HTERT RPE-1 (cell line): Measurements from ENCODE around the gene COL18A1.

Experiments used
- in situ Hi-C: fragments of 300-500 bp; cut with MboI; formaldehyde crosslinking; loops from 4 replicates; pipeline ENCODE4 v1.14.3; 2020; ENCODE audit warnings: low sequenced_read_pairs

Gene COL18A1

DNA sequence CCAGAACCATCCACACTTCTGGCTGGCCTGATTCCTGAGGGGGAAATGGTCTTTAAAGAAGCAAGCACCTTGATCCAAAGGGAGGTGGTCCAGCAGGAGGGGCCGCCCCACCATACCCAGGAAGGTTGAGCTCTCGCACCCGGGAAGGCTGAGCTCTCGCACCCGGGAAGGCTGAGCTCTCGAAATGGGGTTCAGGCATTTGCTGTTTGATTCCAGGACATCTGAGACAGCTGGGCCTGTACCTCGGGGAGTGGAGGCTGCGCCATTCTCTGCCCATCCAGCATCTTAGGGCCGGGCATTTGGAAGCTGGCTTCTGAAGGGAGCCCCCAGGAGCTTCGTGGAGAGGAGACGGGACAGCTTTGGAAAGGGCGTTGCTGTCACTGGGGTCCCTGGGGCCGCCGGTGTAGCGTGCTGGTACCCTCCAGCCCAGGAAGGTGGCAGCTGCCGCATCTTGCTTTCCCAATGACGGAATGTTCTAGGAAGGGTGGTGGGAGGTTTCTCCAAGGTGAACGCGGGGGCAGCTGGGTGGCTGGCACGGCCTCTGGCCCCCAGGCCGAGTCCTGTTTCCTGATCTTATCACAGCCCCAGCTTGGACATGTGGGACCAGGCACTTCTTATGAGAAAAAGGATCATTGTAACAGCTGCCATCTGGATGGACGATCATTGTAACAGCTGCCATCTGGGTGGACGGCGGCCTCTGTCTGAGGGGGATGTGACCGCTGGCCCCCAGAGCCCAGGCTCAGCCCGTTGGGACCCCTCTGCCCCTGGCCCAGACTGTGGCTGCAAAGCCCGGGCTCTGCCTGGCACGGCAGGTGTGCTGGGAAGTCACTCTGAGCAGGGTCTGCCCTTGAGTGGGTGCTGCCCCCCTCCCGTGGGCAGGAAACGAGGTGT lies 61.6 kb downstream of the COL18A1 start:
- in situ Hi-C loops = no loop called here

- in situ Hi-C loops = no loop called here
These were observed 62.3 kb downstream of the COL18A1 start for GRCh38 chr21:45467221-45467779.

- in situ Hi-C loops = no loop called here
These were observed 63.3 kb downstream of the COL18A1 start for GRCh38 chr21:45468051-45468970.

DNA sequence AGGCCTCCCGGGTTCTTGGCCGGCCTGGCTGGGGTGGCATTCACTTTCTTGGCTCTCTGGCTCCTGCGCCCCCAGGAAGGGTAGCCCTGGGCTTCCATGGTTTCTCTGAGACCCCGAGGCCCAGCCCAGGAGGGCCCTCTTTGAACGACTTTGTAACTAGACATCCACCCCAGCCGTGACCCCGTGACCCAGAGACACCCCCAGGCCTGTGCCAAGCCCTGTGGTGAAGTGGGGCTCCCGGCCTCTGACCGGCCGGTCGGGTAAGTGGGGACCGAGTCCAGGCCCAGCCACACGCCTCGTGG lies 64.0 kb downstream of the COL18A1 start:
- in situ Hi-C loops = no loop called here

- in situ Hi-C loops = no loop called here
These were observed 64.5 kb downstream of the COL18A1 start for GRCh38 chr21:45469273-45470086.

- in situ Hi-C loops = no loop called here
These were observed 65.1 kb downstream of the COL18A1 start for GRCh38 chr21:45470087-45470515.

GRCh38 chr21:45470773-45471524 lies 66.0 kb downstream of the COL18A1 start:
- in situ Hi-C loops = no loop called here

GRCh38 chr21:45471525-45472221 lies 66.7 kb downstream of the COL18A1 start:
- in situ Hi-C loops = no loop called here

DNA sequence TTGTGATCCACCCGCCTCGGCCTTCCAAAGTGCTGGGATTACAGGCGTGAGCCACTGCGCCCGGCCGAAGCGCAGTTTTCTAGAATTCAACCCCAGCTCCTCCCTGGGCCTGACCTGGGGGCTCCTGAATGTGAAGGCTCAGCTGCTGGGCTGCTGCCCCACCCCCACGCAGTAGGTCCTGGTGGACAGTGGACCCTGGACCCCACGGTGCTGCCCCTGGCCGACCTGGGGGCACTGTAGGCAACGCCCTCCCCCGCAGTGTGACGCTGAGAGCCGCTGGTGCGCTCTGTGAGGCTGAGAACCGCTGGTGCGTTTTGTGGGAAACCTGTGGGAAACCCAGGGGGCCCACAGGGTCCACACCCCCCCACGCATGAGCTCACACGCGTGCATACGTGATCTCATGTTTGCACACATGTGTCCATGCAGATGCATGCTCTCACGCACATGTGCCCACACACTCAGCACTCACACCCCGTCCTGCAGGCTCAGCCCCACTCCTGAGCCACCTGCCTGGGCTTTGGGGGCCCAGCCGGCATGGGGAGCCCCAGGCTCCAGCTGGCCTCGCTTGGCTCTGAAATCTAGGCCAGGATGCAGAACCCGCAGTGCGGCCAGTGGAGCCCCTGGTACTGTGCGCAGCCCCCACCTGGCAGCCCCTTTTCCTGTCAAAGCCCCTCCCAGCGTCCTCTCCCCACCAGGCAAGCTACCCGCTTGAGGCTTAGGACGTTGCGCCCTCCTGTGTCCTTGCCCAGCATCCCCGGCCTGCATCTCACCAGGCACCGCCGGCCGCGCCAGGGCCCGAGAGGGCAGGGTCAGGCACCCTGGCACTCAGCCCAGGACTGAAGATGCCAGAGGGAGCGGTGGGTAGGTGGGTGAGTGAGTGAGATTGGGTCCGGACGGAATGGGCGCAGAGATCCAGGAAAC lies 67.7 kb downstream of the COL18A1 start:
- in situ Hi-C loops = no loop called here

DNA sequence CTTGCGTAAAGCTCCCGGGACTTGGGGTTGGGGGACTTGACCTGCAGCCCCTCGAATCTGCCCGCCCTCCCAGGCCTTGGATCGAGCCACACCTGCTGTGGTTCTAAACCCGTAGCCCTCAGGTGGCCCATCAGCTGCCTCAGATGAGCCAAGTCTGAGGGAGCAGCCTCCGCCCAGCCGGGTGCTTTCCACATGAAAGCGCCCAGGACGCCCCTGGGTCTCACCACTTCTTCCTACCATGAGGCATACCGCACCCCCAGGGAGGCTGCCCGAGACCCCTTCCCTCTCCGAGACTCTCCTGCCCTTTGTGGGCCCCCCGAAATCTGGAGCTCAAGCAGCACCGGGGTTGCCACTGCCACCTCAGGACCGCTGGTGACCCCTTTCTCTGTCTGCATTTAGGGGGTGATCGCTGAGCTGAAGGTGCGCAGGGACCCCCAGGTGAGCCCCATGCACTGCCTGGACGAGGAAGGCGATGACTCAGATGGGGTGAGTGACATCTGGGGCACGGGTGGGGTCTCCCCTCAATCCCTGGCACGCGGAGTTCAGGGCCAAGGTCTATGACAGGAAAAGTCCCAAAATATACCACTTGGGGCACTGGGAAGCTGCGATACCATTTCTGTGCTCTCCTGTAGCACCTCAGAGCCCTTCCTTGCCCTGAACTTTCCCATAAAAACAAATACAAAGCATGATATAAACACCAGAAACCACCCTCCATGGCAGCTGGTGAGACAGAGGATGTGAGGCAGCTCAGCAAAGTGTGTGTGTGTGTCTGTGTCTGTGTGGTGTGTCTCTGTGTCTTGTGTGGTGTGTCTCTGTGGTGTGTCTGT lies 68.7 kb downstream of the COL18A1 start:
- in situ Hi-C loops = no loop called here

DNA sequence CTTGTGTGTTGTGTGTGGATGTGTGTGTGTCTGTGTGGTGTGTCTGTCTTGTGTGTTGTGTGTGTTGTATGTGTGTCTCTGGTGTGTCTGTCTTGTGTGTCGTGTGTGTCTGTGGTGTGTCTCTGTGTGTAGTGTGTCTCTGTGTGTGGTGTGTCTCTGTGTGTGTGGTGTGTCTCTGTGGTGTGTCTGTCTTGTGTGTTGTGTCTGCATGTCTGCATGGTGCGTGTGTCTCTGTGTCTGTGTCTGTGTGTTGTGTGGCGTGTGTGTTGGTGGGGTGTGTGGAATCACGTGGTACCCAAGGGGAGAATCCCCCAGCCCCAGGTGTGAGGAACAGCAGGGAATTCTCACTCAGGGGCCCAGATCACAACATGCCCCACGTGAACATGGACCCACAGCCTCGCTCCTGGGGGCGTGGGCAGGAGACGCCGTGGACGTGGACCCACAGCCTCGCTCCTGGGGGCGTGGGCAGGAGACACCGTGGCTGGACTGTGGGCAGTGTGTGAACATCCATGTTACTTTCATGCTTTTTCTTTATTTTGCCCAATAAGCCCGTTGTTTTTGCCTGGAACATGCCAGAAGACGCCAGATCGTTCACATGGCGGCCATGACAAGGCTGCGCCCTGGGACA lies 69.5 kb downstream of the COL18A1 start:
- in situ Hi-C loops = no loop called here

DNA sequence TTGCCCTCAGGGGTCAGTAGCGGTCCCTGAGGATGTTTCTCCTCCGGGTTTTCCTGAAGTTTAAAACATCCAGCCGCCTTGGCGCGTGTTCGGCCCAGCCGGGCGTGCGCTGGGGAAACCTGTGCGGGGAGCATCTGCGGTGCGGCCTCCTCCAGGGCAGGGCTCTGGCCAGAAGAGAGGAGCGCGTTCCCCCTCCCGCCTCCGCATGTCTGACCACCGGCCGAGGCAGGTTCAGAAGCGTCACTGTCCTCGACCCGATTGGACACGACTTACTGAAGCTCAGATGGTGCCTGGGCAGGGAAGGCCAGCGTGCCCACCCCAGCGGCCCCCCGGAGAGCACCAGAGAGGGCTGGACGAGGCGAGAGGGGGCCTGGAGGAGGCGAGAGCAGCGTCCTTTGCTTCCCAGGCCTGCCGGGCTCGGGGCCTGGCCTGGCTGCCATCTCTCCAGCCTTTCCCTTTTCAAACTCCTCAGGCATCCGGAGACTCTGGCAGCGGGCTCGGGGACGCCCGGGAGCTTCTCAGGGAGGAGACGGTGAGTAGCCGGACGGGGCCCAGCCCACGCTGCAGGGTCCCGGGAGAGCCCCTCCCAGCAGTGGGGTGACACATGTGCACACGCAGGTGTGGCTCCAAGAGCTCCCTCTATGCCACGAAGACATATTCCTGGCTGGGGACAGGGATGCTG lies 70.2 kb downstream of the COL18A1 start:
- in situ Hi-C loops = no loop called here

DNA sequence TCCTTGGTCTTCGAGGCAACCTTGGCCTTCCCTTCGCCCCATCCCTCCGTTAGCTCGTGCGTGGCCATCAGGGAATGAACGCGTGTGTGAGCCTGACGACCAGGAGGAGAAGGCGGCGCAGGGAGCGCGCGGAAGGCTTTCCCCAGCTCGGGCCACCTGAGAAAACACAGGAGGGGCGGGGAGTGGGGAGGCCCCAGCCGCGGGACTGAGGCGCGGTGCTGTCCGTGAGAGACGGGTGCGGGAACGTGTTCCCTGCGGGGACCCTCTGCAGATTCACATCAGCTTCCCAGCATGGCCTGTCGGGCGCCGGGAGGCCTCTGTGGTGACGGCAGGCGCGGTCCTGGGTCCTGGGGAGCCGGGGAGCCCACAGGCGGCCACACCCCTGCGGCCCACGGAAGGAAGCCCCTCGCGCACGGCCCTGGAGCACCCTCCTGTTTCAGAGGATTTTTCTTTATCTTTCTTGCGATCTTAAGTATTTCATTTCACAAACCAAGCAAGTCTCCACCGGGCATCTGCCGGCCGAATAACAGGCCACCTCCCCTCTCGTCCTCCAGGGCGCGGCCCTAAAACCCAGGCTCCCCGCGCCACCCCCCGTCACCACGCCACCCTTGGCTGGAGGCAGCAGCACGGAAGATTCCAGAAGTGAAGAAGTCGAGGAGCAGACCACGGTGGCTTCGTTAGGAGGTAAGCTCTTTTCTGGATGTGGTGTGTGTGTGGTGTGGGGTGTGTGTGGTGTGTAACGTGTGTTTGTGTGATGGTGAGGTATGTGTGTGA lies 71.0 kb downstream of the COL18A1 start:
- in situ Hi-C loops = no loop called here

GRCh38 chr21:45476582-45476981 lies 71.6 kb downstream of the COL18A1 start:
- in situ Hi-C loops = no loop called here

DNA sequence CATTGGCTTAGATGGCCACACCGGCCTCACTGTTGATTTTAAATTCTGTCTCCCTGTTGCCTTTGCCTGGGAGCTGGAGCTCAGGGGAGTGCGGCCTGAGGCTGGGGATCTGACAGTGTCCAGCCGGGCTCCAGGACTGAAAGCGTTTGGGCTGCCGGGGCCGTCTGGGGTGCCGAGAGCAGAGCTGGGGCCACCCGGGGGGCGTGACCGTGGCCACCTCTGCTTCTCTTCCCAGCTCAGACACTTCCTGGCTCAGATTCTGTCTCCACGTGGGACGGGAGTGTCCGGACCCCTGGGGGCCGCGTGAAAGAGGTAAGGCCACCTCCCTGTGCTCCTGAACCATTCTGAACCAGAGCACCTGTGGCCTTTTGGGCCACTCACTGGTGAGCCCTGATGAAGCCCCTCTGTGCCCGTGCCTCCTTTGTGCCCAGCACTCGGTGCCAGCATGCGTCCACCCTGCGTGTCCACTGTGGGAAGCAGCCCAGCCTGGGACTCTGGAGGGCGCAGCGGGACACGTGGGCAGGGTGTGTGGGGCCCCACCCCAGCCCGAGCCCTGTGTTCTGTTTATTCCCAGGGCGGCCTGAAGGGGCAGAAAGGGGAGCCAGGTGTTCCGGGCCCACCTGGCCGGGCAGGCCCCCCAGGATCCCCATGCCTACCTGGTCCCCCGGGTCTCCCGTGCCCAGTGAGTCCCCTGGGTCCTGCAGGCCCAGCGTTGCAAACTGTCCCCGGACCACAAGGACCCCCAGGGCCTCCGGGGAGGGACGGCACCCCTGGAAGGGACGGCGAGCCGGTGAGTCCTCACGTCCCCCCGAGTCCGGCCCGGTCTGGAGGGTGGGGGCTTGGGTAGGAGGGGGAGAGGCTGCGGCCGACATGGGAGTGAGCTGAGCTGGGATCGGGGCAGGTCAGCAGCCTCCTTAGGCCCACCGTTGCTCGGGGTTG lies 72.5 kb downstream of the COL18A1 start:
- in situ Hi-C loops = no loop called here
